ENCODE data around the gene RETN. TPM values are rescaled to one million over a fixed set of nuclear protein-coding genes. Genes with fewer than 3 reads are reported as not detected.

The RETN gene
- polyA plus RNA-seq, 2 of the 4 experiments (the other 2 are of a cell fraction): not detected

- DNase-seq (ENCODE audit: low read depth in 1 of 2, low spot score in 1 of 2): no peak
- Histone ChIP-seq H3K27ac (no peak overlapping the region), H3K4me3 (no peak overlapping the region), H3K9me3 (no peaks in the 10 kb centered on the region), H3K4me1 (no peaks in the 10 kb centered on the region), H3K4me2 (no peak overlapping the region)
- CTCF ChIA-PET: no interaction called here
- ATAC-seq: no peak
- POLR2A ChIA-PET: no interaction called here
- TF ChIP-seq MAFK (IDR thresholded peaks at IDR 0.05; ENCODE audit: partially characterized antibody) (no peak), RFX5 (IDR thresholded peaks at IDR 0.05) (no peak), ZFP36 (IDR thresholded peaks at IDR 0.05; ENCODE audit: borderline replicate concordance, partially characterized antibody) (peak; percentile 79), HDAC2 (IDR thresholded peaks at IDR 0.05) (0 out of 2 replicates have a peak, but pooled peaks have one; percentile 26)
- no peak for FAIRE-seq
- 52% methylated on average over 3 of the region's 6 CpGs for WGBS (ENCODE audit: missing lambda C conversion rate)
Measured at GRCh38 chr19:7704280-7705060, 35.6 kb downstream of the RETN start.

- ChIA-PET POLR2A (no interaction called here), CTCF (no interaction called here)
- no peaks in the 10 kb centered on the region for H3K4me1 ChIP-seq
- no peaks in the 10 kb centered on the region for H3K9me3 ChIP-seq
- H3K4me3 ChIP-seq: no peak overlapping the region
- DNase-seq (ENCODE audit: low read depth in 1 of 2, low spot score in 1 of 2): no peak
- no peak for ATAC-seq
- no peak overlapping the region for H3K27ac ChIP-seq
- TF ChIP-seq E2F6 (IDR thresholded peaks at IDR 0.05; ENCODE audit: borderline replicate concordance, low read depth): no peak
- FAIRE-seq: no peak
- H3K4me2 ChIP-seq: no peak overlapping the region
- WGBS (ENCODE audit: missing lambda C conversion rate): 68% methylated on average over 24 of the region's 24 CpGs
Measured at GRCh38 chr19:7705387-7706187, 36.7 kb downstream of the RETN start.

GRCh38 chr19:7706188-7706954 lies 37.5 kb downstream of the RETN start:
- Histone ChIP-seq H3K27ac (no peak overlapping the region), H3K4me2 (no peak overlapping the region), H3K4me1 (no peaks in the 10 kb centered on the region), H3K4me3 (no peak overlapping the region), H3K9me3 (no peaks in the 10 kb centered on the region)
- ATAC-seq: no peak
- POLR2A ChIA-PET: no interaction called here
- 72% methylated on average over 14 of the region's 14 CpGs for WGBS (ENCODE audit: missing lambda C conversion rate)
- no peak for FAIRE-seq
- CTCF ChIA-PET: interaction anchor here (1.8 kb wide), 1 partner anchor 9 kb away, joined by 5 read pairs; no protein-coding TSS in a partner anchor
- no peak for TF ChIP-seq FOSL2 (IDR thresholded peaks at IDR 0.05)
- no peak for TF ChIP-seq FOSL2 (CRISPR knock-in tag; IDR thresholded peaks at IDR 0.05)
- no peak for TF ChIP-seq ELK1 (IDR thresholded peaks at IDR 0.05; ENCODE audit: low read depth, low read length)
- TF ChIP-seq NFE2L2 (conservative IDR thresholded peaks at IDR 0.05; ENCODE audit: low read length): no peak
- no peak for TF ChIP-seq HES2 (IDR thresholded peaks at IDR 0.05)
- TF ChIP-seq NPAS2 (CRISPR knock-in tag; IDR thresholded peaks at IDR 0.05; ENCODE audit: borderline replicate concordance): no peak
- no peak for TF ChIP-seq HOXB13 (CRISPR knock-in tag; IDR thresholded peaks at IDR 0.05; ENCODE audit: low read depth)
- no peak for TF ChIP-seq NR3C1 (IDR thresholded peaks at IDR 0.05)
- no peak for TF ChIP-seq SREBF2 (IDR thresholded peaks at IDR 0.05)
- no peak for TF ChIP-seq PHF8 (IDR thresholded peaks at IDR 0.05; ENCODE audit: borderline replicate concordance, low read depth)
- no peak for TF ChIP-seq REST (IDR thresholded peaks at IDR 0.05)
- no peak for TF ChIP-seq TP53 (CRISPR knock-in tag; IDR thresholded peaks at IDR 0.05)
- TF ChIP-seq KDM1A (IDR thresholded peaks at IDR 0.05; ENCODE audit: low read depth): no peak
- TF ChIP-seq HEYL (CRISPR knock-in tag; IDR thresholded peaks at IDR 0.05): no peak
- TF ChIP-seq HMGXB4 (CRISPR knock-in tag; IDR thresholded peaks at IDR 0.05; ENCODE audit: borderline replicate concordance): no peak
- no peak for TF ChIP-seq TFCP2L1 (CRISPR knock-in tag; IDR thresholded peaks at IDR 0.05)
- no peak for TF ChIP-seq RAD21 (conservative IDR thresholded peaks at IDR 0.05 in 1 of 2, IDR thresholded peaks at IDR 0.05 in 1 of 2)
- no peak for DNase-seq (ENCODE audit: low read depth in 1 of 2, low spot score in 1 of 2)
